ENCODE measurements around the gene GABRD. TPM values are rescaled to one million over a fixed set of nuclear protein-coding genes. Genes with fewer than 3 reads are reported as not detected.

The GABRD gene
- total and polyA plus RNA-seq, 2 of the 13 experiments (the other 11 are each of a cell fraction or from before 2014, with no cell fraction given), result not detected

DNA sequence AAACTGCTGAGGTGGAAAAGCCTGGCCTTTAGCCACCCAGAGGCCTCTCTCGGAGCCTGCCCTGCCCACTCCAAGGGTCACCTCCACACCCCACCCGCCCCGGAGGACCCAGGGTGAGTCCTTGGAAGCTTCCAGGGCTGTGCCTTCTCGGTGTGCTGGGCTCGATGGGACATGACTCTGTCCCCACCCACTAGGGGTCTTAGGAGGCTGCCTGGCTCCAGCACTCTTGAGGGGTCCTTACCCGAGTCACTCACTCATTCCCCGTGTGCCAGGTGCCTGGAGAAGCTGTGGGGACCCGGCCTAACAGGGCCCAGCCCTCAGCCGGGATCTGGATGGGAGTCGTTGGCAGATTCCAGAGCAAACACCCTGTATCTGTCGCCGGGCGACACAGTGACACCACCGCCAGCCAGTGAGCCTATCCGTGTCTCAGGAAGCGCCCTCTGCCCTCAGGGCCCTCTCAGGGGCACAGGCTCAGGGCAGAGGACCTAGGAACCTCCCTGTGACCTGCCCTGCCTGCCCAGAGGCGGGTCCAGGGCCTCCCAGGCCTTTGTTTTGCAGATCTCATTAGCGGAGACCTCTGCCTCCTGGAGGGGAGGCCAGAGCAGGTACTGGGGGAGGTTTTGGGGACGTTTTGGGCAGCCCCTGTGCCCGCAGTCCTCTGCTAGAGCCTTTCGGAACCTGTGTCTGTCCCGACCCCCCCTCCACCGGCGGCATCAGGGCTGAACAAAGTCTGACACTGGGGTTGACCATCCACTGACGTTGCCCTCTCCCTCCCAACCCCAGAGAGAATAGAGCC is 28.0 kb downstream of the GABRD start (continued):
- TF ChIP-seq ZNF543 (CRISPR knock-in tag; IDR thresholded peaks at IDR 0.05), result 0 out of 2 replicates have a peak, but pooled peaks have one; percentile 50
- TF ChIP-seq ZNF878 (CRISPR knock-in tag; IDR thresholded peaks at IDR 0.05), result no peak
- TF ChIP-seq ZNF891 (CRISPR knock-in tag; IDR thresholded peaks at IDR 0.05), result no peak
- TF ChIP-seq ZNF251 (CRISPR knock-in tag; IDR thresholded peaks at IDR 0.05), result no peak
- TF ChIP-seq TMF1 (CRISPR knock-in tag; IDR thresholded peaks at IDR 0.05; ENCODE audit: low read depth), result no peak
- no peak for TF ChIP-seq SRSF1 (optimal IDR thresholded peaks at IDR 0.05; ENCODE audit: low read depth, low read length)
- no peak for TF ChIP-seq ZFP90 (CRISPR knock-in tag; IDR thresholded peaks at IDR 0.05; ENCODE audit: borderline replicate concordance)
- no peak for TF ChIP-seq NFRKB (IDR thresholded peaks at IDR 0.05)
- TF ChIP-seq HIVEP1 (CRISPR knock-in tag; IDR thresholded peaks at IDR 0.05), result peak; percentile 53; the same call in 1 of the 2 replicates
- TF ChIP-seq ZNF737 (CRISPR knock-in tag; IDR thresholded peaks at IDR 0.05; ENCODE audit: borderline replicate concordance), result no peak
- TF ChIP-seq HDAC1 (CRISPR knock-in tag; IDR thresholded peaks at IDR 0.05), result peak; percentile 76; the same call in 1 of the 2 replicates
- no peak for TF ChIP-seq ZNF121 (CRISPR knock-in tag; IDR thresholded peaks at IDR 0.05)
- TF ChIP-seq E2F2 (CRISPR knock-in tag; IDR thresholded peaks at IDR 0.05; ENCODE audit: borderline replicate concordance), result no peak
- TF ChIP-seq ARID5B (CRISPR knock-in tag; IDR thresholded peaks at IDR 0.05), result no peak
- TF ChIP-seq ZBTB42 (CRISPR knock-in tag; IDR thresholded peaks at IDR 0.05), result no peak
- no peak for TF ChIP-seq ZNF30 (CRISPR knock-in tag; IDR thresholded peaks at IDR 0.05)
- no peak for TF ChIP-seq PCBP1 (IDR thresholded peaks at IDR 0.05; ENCODE audit: borderline replicate concordance, low read depth, low read length)
- TF ChIP-seq RFXAP (CRISPR knock-in tag; IDR thresholded peaks at IDR 0.05; ENCODE audit: borderline replicate concordance), result peak; percentile 91
- TF ChIP-seq ZFP36L1 (CRISPR knock-in tag; IDR thresholded peaks at IDR 0.05), result no peak
- TF ChIP-seq ZZZ3 (CRISPR knock-in tag; IDR thresholded peaks at IDR 0.05; ENCODE audit: borderline replicate concordance), result no peak; the same call in 1 of the 2 replicates
- TF ChIP-seq, protein P1, sequence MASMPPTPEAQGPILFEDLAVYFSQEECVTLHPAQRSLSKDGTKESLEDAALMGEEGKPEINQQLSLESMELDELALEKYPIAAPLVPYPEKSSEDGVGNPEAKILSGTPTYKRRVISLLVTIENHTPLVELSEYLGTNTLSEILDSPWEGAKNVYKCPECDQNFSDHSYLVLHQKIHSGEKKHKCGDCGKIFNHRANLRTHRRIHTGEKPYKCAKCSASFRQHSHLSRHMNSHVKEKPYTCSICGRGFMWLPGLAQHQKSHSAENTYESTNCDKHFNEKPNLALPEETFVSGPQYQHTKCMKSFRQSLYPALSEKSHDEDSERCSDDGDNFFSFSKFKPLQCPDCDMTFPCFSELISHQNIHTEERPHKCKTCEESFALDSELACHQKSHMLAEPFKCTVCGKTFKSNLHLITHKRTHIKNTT (CRISPR knock-in tag; IDR thresholded peaks at IDR 0.05), result no peak
- TF ChIP-seq PRMT3 (CRISPR knock-in tag; IDR thresholded peaks at IDR 0.05; ENCODE audit: borderline replicate concordance, low read depth), result no peak
- TF ChIP-seq ZNF235 (CRISPR knock-in tag; IDR thresholded peaks at IDR 0.05; ENCODE audit: borderline replicate concordance), result no peak
- TF ChIP-seq NPAS2 (CRISPR knock-in tag; IDR thresholded peaks at IDR 0.05; ENCODE audit: borderline replicate concordance), result no peak
- TF ChIP-seq ZNF33A (CRISPR knock-in tag; IDR thresholded peaks at IDR 0.05; ENCODE audit: borderline replicate concordance), result 0 out of 2 replicates have a peak, but pooled peaks have one; percentile 34

All from HepG2 (cell line).